ENCODE data around the gene PMFBP1.

DNA sequence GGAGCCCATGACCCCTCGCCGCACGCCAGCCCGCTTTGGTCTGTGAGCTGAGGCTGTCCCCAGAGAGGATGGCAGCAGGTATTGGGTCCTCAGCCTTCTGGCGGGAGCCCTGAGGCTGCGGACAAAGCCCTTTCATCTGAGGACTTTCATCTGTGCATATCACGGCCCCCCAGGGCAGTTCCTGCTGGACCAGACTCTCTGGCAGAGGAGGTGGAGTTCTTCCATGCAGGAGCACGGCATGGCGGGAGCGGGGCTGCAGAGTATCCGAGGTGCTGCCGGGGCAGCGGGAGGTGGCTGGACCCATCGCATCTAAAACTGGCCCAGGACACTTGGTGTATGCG is 59.5 kb downstream of the PMFBP1 start:
- TF ChIP-seq CTCF (IDR thresholded peaks at IDR 0.05) (no peak), POLR2A (IDR thresholded peaks at IDR 0.05) (no peak)

Data from heart left ventricle (tissue), 13 donors.